Activated gamma-delta T cell treated with Interleukin-2 at 50 U/mL for 16 hours (primary cell): ENCODE results near the gene CEBPB.

Source experiments
- DNase-seq: peaks from one replicate; pipeline ENCODE4 v3.0.0-alpha.2; 2020

CEBPB gene

DNA sequence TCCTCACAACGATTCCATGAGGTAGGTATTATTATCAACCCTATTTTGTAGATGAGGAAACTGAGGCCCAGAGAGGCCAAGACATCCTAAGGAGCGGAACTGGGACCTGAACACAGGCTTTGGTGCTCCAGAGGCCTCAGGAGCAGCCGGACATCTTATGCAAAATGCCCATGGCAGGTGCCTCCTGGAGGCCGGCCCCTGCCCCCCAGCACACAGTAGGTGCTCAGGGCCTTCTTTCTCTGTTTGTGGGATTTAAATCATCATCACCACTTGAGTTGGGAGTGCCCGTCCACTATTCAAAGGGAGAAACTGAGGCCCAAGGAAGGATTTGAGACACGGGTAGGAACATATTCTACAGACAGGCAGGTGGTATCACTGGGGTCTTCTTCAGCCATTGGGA is 41.2 kb downstream of the CEBPB start:
- no peak for DNase-seq

DNA sequence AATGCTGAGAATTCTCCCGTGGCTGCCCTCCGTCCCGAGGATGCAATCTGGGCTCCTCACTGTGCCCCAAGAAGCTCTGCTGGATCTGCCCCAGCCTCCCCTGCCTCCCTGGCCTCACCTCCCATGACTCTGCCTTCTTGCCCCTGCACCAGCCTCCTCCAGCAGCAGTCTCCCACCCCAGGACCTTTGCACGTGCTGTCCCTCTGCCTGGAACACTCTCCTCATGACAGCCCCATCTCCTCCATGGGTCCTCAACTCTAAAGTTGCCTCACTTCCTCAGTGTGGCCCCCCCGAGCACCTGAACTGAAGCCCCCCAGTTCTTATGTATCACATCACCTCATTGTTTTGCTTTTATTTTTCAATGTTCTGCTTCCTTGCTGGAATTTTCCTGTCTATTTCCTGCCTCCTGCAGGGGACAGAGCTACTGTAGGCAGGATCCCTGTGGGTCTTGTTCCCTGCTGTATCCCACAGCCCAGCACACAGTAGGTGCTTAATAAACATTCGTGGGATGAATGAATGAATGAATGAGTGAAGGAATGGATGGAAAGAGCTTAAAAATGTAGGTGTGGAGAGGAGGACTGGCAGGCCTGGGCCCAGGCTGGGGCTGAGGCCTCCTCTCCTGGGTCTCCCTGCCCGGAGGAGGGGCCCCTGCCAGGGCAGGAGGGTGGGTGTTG is 42.2 kb downstream of the CEBPB start:
- DNase-seq: no peak

DNA sequence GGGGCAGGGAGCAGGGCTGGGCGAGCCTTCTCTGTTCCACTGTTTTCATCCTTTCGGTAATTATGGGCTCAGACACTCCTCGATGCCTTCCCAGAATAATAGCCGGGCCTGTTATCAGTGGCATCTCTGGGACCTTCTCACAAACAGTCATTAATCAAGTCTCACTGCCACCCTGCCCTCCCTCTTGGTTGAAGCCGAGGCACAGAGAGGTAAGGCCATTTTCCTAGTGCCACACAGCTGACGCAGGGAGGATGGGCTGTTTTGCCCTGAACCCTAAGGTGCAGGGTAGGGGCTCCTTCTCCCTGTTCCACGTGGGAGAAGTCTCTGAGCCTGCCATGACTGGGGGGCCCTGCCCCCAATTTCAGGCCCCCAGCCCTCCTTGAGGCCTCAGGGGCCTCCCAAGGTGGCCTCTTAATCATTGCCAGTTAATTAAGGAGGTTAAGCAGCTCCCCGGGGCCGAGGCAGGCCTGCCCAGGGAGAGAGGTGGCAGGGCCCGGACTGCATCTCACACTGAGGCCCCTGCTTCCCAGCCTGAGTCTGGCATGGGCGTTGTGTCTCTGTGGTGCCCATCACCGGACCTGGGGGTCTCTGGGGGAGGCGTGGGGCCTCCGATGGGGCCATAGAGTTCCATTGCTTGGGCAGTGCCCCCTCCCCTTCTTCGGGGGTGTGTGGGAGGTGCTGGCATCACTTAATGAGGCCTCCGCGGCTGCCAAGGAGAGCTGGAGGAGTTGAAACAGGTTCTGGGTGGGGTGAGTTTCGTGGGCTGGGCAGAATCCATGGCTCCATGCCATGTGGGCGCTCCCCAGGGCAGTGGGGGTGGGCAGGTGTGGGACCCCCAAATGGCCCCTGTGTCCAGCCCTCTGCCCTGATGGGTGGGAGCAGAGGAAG is 42.9 kb downstream of the CEBPB start:
- no peak for DNase-seq

DNA sequence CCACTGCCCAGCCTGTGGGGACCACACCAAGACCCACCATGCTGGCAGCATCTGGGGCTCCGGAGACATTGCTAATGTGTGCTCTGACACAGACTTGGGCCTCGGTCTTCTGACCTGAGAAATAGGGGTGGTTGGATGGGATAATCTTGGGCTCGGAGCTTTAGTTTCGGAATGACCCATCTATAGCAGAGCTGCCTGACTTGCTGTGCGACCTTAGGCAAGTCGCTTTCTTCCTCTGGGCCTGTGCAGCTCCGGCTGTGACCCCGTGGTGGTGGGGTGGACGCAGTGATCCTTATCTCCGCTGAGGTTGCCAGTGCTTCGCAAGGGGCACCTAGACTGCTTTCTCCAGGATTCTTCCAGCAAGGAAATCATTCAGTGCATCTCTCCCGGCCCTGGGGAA is 43.7 kb downstream of the CEBPB start:
- DNase-seq: no peak

- no peak for DNase-seq
Observed at GRCh38 chr20:50237349-50237748, 46.7 kb downstream of the CEBPB start.

- DNase-seq: no peak
Observed at GRCh38 chr20:50238081-50238800, 47.6 kb downstream of the CEBPB start.

GRCh38 chr20:50240092-50240491 is 49.5 kb downstream of the CEBPB start:
- no peak for DNase-seq

GRCh38 chr20:50242178-50242514 is 51.5 kb downstream of the CEBPB start:
- no peak for DNase-seq
